Left lung (tissue), 10 donors: ENCODE results near the gene WASF3. TPM values are rescaled to one million over a fixed set of nuclear protein-coding genes. Genes with fewer than 3 reads are reported as not detected.

ENCODE experiments used
- ATAC-seq: fragments of 200-7000 bp; cut with Tn5 transposase; one replicate; pipeline ENCODE4 v1.9.1; 2020; ENCODE audit warnings: moderate library complexity
- DNase-seq, 4 donors: peaks; one replicate each; pipeline ENCODE4 v3.0.0-alpha.2; 2013 to 2020
- H3K27ac ChIP-seq, 2 donors: fragments of 200-600 bp; sonication (generic) in 1 of 2; one replicate each; pipeline versions ENCODE4 v1.5.0 to v1.8.0; 2020 to 2021
- H3K27me3 ChIP-seq, 2 donors: fragments of 200-600 bp; sonication (generic) in 1 of 2; one replicate each; pipeline versions ENCODE4 v1.5.0 to v1.8.0; 2020 to 2021
- H3K36me3 ChIP-seq, 2 donors: fragments of 200-600 bp; sonication (generic) in 1 of 2; one replicate each; pipeline versions ENCODE4 v1.5.0 to v1.8.0; 2020 to 2021
- H3K4me1 ChIP-seq, 2 donors: fragments of 200-600 bp; one replicate each; pipeline ENCODE4 v1.8.0; 2021
- H3K4me3 ChIP-seq, 2 donors: fragments of 200-600 bp; sonication (generic) in 1 of 2; one replicate each; pipeline versions ENCODE4 v1.5.0 to v1.8.0; 2020 to 2021; ENCODE audit warnings: mild to moderate bottlenecking in 1 of 2
- H3K9me3 ChIP-seq, 2 donors: fragments of 200-600 bp; sonication (generic) in 1 of 2; one replicate each; pipeline versions ENCODE4 v1.5.0 to v1.8.0; 2020 to 2021
- CTCF ChIP-seq, 2 donors: fragments of 200-600 bp; sonication (generic) in 1 of 2; IDR thresholded peaks; one replicate each; pipeline versions ENCODE4 v1.5.0 to v1.8.0; 2021; ENCODE audit warnings: antibody characterized with exemption in 2 of 2
- intact Hi-C, 2 donors: fragments of 100-400 bp; cut with DNase I; formaldehyde crosslinking; loops; one replicate each; pipeline versions ENCODE4 v1.11.2 to v1.14.2; 2022
- polyA plus RNA-seq, 6 donors: library from polyadenylated mRNA; unstranded; fragments of 120-200 nt; gene quantifications; one replicate each; pipeline ENCODE4 v1.2.1, GENCODE V29; 2013; ENCODE audit not compliant: insufficient read length in 6 of 6
- total RNA-seq, 2 donors: library from RNA; stranded (reverse); fragmentation: NEBNext Ultra II Directional; extraction: Animal tissue kit (Norgen Biotek cat#: 25700); gene quantifications; one replicate each; pipeline ENCODE4 v1.2.1, GENCODE V29; 2021
- donor health status: DM: no; HTN: yes; CAD: no.
- donor health status: DM: no; HTN: no; CAD: no.

WASF3 gene
- total and polyA plus RNA-seq, 8 donors: 10.9 to 24.5 (median 21.2) TPM

GRCh38 chr13:26698392-26699196 is 141.1 kb downstream of the WASF3 start:
- H3K27ac ChIP-seq: no peak overlapping the region
- intact Hi-C loops: loop anchor here in 1 of 2 donors (5.0 kb wide), 1 partner anchor 211 kb away; no protein-coding TSS in a partner anchor
- ATAC-seq: peak; percentile 98
- no peaks in the 10 kb centered on the region for H3K9me3 ChIP-seq
- peak; percentile 74 to 89 (median 82) for DNase-seq
- peaks cover 0 to 5% of the 10 kb centered on the region in 2 donors for H3K27me3 ChIP-seq
- peak; percentile 93 to 99 for TF ChIP-seq CTCF (IDR thresholded peaks at IDR 0.05)
- peaks cover 0 to 7% of the 10 kb centered on the region in 2 donors for H3K4me1 ChIP-seq
- H3K36me3 ChIP-seq: no peaks in the 10 kb centered on the region
- H3K4me3 ChIP-seq: no peak overlapping the region

- H3K4me3 ChIP-seq: no peak overlapping the region
- peaks cover 0 to 7% of the 10 kb centered on the region in 2 donors for H3K4me1 ChIP-seq
- ATAC-seq: no peak
- no peak overlapping the region for H3K27ac ChIP-seq
- intact Hi-C loops: loop anchor here in 1 of 2 donors (5.0 kb wide), 1 partner anchor 212 kb away; no protein-coding TSS in a partner anchor
- DNase-seq: no peak
- H3K36me3 ChIP-seq: no peaks in the 10 kb centered on the region
- no peak for TF ChIP-seq CTCF (IDR thresholded peaks at IDR 0.05)
- H3K27me3 ChIP-seq: peaks cover 0 to 5% of the 10 kb centered on the region in 2 donors
- no peaks in the 10 kb centered on the region for H3K9me3 ChIP-seq
These were observed 141.7 kb downstream of the WASF3 start for GRCh38 chr13:26699197-26699490.

- ATAC-seq (no peak), DNase-seq (no peak)
- no peak overlapping the region for H3K27ac ChIP-seq
- intact Hi-C loops: no loop called here
- TF ChIP-seq CTCF (IDR thresholded peaks at IDR 0.05): no peak
- H3K9me3 ChIP-seq: no peaks in the 10 kb centered on the region
- no peak overlapping the region for H3K4me3 ChIP-seq
- no peaks in the 10 kb centered on the region for H3K36me3 ChIP-seq
- H3K27me3 ChIP-seq: no peaks in the 10 kb centered on the region
- no peaks in the 10 kb centered on the region for H3K4me1 ChIP-seq
These were observed 148.1 kb downstream of the WASF3 start for GRCh38 chr13:26705536-26705935.

GRCh38 chr13:26706381-26706780 is 148.9 kb downstream of the WASF3 start:
- no peak for ATAC-seq
- intact Hi-C loops: no loop called here
- DNase-seq: no peak

More at GRCh38 chr13:26706381-26706780, 148.9 kb downstream of the WASF3 start:
- H3K27me3 ChIP-seq: no peaks in the 10 kb centered on the region
- no peak overlapping the region for H3K27ac ChIP-seq
- no peaks in the 10 kb centered on the region for H3K4me1 ChIP-seq
- H3K4me3 ChIP-seq: no peak overlapping the region
- TF ChIP-seq CTCF (IDR thresholded peaks at IDR 0.05): no peak
- H3K9me3 ChIP-seq: no peaks in the 10 kb centered on the region
- no peaks in the 10 kb centered on the region for H3K36me3 ChIP-seq
